Measurements from ENCODE around the gene ZNF417.
A peak's percentile ranks its signal among the peaks of the same experiment; 100 is the strongest.
"Not testable (repeated sequence)": the region's sequence is repeated elsewhere in the genome, so short reads cannot be mapped to it uniquely, and the experiment has no call there.

Gene ZNF417

GRCh38 chr19:57888107-57888559 lies 28.3 kb downstream of the ZNF417 start:
- Histone ChIP-seq H3K9me3 (ENCODE audit: insufficient read depth, low read length, severe bottlenecking) (no peaks in the 10 kb centered on the region), H3K36me3 (ENCODE audit: insufficient read depth, low read length) (peaks cover 32% of the 10 kb centered on the region), H3K79me2 (ENCODE audit: insufficient read depth, low read length) (peaks cover 57% of the 10 kb centered on the region), H4K20me1 (ENCODE audit: insufficient read depth, low read length) (peaks cover 7% of the 10 kb centered on the region; the same call in 1 of the 2 replicates), H3K27ac (ENCODE audit: low read length) (peak overlapping the region; percentile 75), H3K27me3 (ENCODE audit: insufficient read depth, low read length, poor library complexity) (no peaks in the 10 kb centered on the region), H3K4me2 (ENCODE audit: insufficient read depth, low read length) (peak overlapping the region; percentile 90), H3K9ac (ENCODE audit: low read depth, low read length) (peak overlapping the region; percentile 76), H3K4me3 (ENCODE audit: low read depth in 1 of 2, low read length in 2 of 2) (peak overlapping the region; percentile 64 to 73; a peak in 3 of 4 replicates), H2AFZ (ENCODE audit: low read depth, low read length) (peak overlapping the region; percentile 84), H3K4me1 (ENCODE audit: insufficient read depth, low read length) (peaks cover 40% of the 10 kb centered on the region)
- ATAC-seq (ENCODE audit: insufficient read depth, low read depth), result no peak
- DNase-seq, result no peak
- TF ChIP-seq CTCF (IDR thresholded peaks at IDR 0.05; ENCODE audit: borderline replicate concordance, extremely low read depth, low read length, poor library complexity, severe bottlenecking) (no peak), EZH2 (IDR thresholded peaks at IDR 0.05; ENCODE audit: borderline replicate concordance, low read depth, low read length, severe bottlenecking) (no peak)

- H3K4me1 ChIP-seq (ENCODE audit: insufficient read depth, low read length), result peaks cover 40% of the 10 kb centered on the region
- H3K27ac ChIP-seq (ENCODE audit: low read length), result peak overlapping the region; percentile 39; the same call in 1 of the 2 replicates
- DNase-seq, result no peak
- H3K9me3 ChIP-seq (ENCODE audit: insufficient read depth, low read length, severe bottlenecking), result no peaks in the 10 kb centered on the region
- no peaks in the 10 kb centered on the region for H3K27me3 ChIP-seq (ENCODE audit: insufficient read depth, low read length, poor library complexity)
- H3K4me3 ChIP-seq (ENCODE audit: low read depth in 1 of 2, low read length in 2 of 2), result peak overlapping the region; percentile 64 to 73
- H4K20me1 ChIP-seq (ENCODE audit: insufficient read depth, low read length), result peaks cover 7% of the 10 kb centered on the region; the same call in 1 of the 2 replicates
- no peak overlapping the region for H2AFZ ChIP-seq (ENCODE audit: low read depth, low read length)
- peak overlapping the region; percentile 76 for H3K9ac ChIP-seq (ENCODE audit: low read depth, low read length)
- TF ChIP-seq EZH2 (IDR thresholded peaks at IDR 0.05; ENCODE audit: borderline replicate concordance, low read depth, low read length, severe bottlenecking), result no peak
- TF ChIP-seq CTCF (IDR thresholded peaks at IDR 0.05; ENCODE audit: borderline replicate concordance, extremely low read depth, low read length, poor library complexity, severe bottlenecking), result no peak
- no peak for ATAC-seq (ENCODE audit: insufficient read depth, low read depth)
- peak overlapping the region; percentile 90 for H3K4me2 ChIP-seq (ENCODE audit: insufficient read depth, low read length)
- H3K79me2 ChIP-seq (ENCODE audit: insufficient read depth, low read length), result peaks cover 65% of the 10 kb centered on the region
- H3K36me3 ChIP-seq (ENCODE audit: insufficient read depth, low read length), result peaks cover 38% of the 10 kb centered on the region
These were observed 29.0 kb downstream of the ZNF417 start for GRCh38 chr19:57887195-57887941.

DNA sequence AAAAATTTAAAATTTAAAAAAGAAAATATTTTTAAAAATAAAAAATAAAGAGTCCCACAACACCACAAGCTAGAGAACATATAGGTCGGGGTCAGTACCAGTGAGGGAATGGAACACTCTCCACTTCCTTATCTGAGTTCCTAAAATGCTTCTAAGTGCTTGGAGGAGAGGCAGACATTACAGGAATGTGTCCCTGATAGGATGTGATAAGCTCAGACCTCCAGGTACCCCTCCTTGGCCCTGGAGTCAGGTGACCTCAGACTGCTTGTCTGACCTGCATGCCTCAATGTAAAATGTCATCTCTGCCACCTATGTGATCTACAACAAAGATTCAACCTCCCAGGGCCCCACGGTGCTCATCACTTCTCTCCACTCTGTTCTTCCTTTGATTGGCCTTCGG lies 30.3 kb downstream of the ZNF417 start:
- peaks cover 38% of the 10 kb centered on the region for H3K36me3 ChIP-seq (ENCODE audit: insufficient read depth, low read length)
- H3K27me3 ChIP-seq (ENCODE audit: insufficient read depth, low read length, poor library complexity), result no peaks in the 10 kb centered on the region
- peaks cover 65% of the 10 kb centered on the region for H3K79me2 ChIP-seq (ENCODE audit: insufficient read depth, low read length)
- no peak overlapping the region for H3K27ac ChIP-seq (ENCODE audit: low read length)
- ATAC-seq (ENCODE audit: insufficient read depth, low read depth), result no peak
- H2AFZ ChIP-seq (ENCODE audit: low read depth, low read length), result no peak overlapping the region
- H3K4me1 ChIP-seq (ENCODE audit: insufficient read depth, low read length), result peaks cover 40% of the 10 kb centered on the region
- no peak overlapping the region for H3K9ac ChIP-seq (ENCODE audit: low read depth, low read length)
- DNase-seq, result no peak
- H3K9me3 ChIP-seq (ENCODE audit: insufficient read depth, low read length, severe bottlenecking), result no peaks in the 10 kb centered on the region
- H3K4me3 ChIP-seq (ENCODE audit: low read depth in 1 of 2, low read length in 2 of 2), result peak overlapping the region in 1 of 2 experiments; percentile 13; a peak in 1 of 4 replicates
- H4K20me1 ChIP-seq (ENCODE audit: insufficient read depth, low read length), result peaks cover 7% of the 10 kb centered on the region; the same call in 1 of the 2 replicates
- peak overlapping the region; percentile 90; the same call in 1 of the 2 replicates for H3K4me2 ChIP-seq (ENCODE audit: insufficient read depth, low read length)
- TF ChIP-seq CTCF (IDR thresholded peaks at IDR 0.05; ENCODE audit: borderline replicate concordance, extremely low read depth, low read length, poor library complexity, severe bottlenecking) (no peak), EZH2 (IDR thresholded peaks at IDR 0.05; ENCODE audit: borderline replicate concordance, low read depth, low read length, severe bottlenecking) (no peak)

GRCh38 chr19:57873883-57874799 lies 42.3 kb downstream of the ZNF417 start:
- peaks cover 82% of the 10 kb centered on the region for H3K36me3 ChIP-seq (ENCODE audit: insufficient read depth, low read length)
- not testable (repeated sequence) for DNase-seq; H3K4me3 ChIP-seq (ENCODE audit: low read depth in 1 of 2, low read length in 2 of 2); H3K27ac ChIP-seq (ENCODE audit: low read length); H3K27me3 ChIP-seq (ENCODE audit: insufficient read depth, low read length, poor library complexity); ATAC-seq (ENCODE audit: insufficient read depth, low read depth); H3K9ac ChIP-seq (ENCODE audit: low read depth, low read length); H2AFZ ChIP-seq (ENCODE audit: low read depth, low read length); H3K9me3 ChIP-seq (ENCODE audit: insufficient read depth, low read length, severe bottlenecking); H3K4me1 ChIP-seq (ENCODE audit: insufficient read depth, low read length); H3K4me2 ChIP-seq (ENCODE audit: insufficient read depth, low read length)
- peaks cover 11% of the 10 kb centered on the region; the same call in 1 of the 2 replicates for H4K20me1 ChIP-seq (ENCODE audit: insufficient read depth, low read length)
- H3K79me2 ChIP-seq (ENCODE audit: insufficient read depth, low read length), result peaks cover 74% of the 10 kb centered on the region

Data from DND-41 (cell line).